ENCODE measurements around the gene LRRC34. TPM values are rescaled to one million over a fixed set of nuclear protein-coding genes. Genes with fewer than 3 reads are reported as not detected.

Gene LRRC34
- total and polyA plus RNA-seq, 2 of the 8 experiments (the other 6 are each of a cell fraction or from before 2014, with no cell fraction given) = 3.3 to 4.1 TPM

GRCh38 chr3:169754711-169755110 is 58.0 kb downstream of the LRRC34 start (continued):
- no peak for TF ChIP-seq CHD7 (IDR thresholded peaks at IDR 0.05; ENCODE audit: insufficient replicate concordance, low read length)
- no peak for TF ChIP-seq JUND (IDR thresholded peaks at IDR 0.05; ENCODE audit: low read length)
- TF ChIP-seq CHD2 (IDR thresholded peaks at IDR 0.05; ENCODE audit: low read length) = no peak
- no peak for TF ChIP-seq E2F6 (IDR thresholded peaks at IDR 0.05)

Data from H1 (cell line).